Common myeloid progenitor, CD34-positive (primary cell): ENCODE results near the gene CNOT6L.

Experiments used
- CTCF ChIA-PET: fragments of 350-600 bp; sonication (Branson Sonifier 250); formaldehyde crosslinking; loops from one replicate; lab custom pipeline; 2021; ENCODE audit warnings: antibody characterized with exemption; lab: Charles Lee
- POLR2A ChIA-PET: fragments of 350-600 bp; sonication (Branson Sonifier 250); formaldehyde crosslinking; loops from one replicate; lab custom pipeline; 2021; ENCODE audit warnings: antibody characterized with exemption; lab: Charles Lee
- DNase-seq, 3 donors: peaks; one replicate each; pipeline versions ENCODE4 v3.0.0 to v3.0.0-alpha.2; 2013
- H3K27ac ChIP-seq, 2 experiments: 1 replicate in 1 of 2; 2 replicates in 1 of 2; pipeline ENCODE4 v1.7.0; 2013; ENCODE audit warnings: inconsistent platforms in 2 of 2, low read length in 2 of 2, mild to moderate bottlenecking in 2 of 2, low read depth in 1 of 2, moderate library complexity in 1 of 2; ENCODE audit not compliant: severe bottlenecking in 2 of 2, insufficient read depth in 1 of 2, poor library complexity in 1 of 2
- H3K27me3 ChIP-seq, 5 experiments: replicated peaks in 2 of 5; 1 replicate in 3 of 5; 2 replicates in 2 of 5; pipeline versions ENCODE4 v1.6.1 to v1.7.0; 2013; ENCODE audit warnings: low read length in 4 of 5, mild to moderate bottlenecking in 2 of 5, moderate library complexity in 2 of 5, inconsistent platforms in 1 of 5; ENCODE audit not compliant: insufficient read depth in 5 of 5, control insufficient read depth in 4 of 5
- H3K36me3 ChIP-seq, 4 experiments: 1 replicate in 2 of 4; 2 replicates in 2 of 4; pipeline versions ENCODE4 v1.6.1 to v1.7.0; 2013; ENCODE audit warnings: low read length in 3 of 4, control low read depth in 1 of 4, mild to moderate bottlenecking in 1 of 4; ENCODE audit not compliant: control insufficient read depth in 4 of 4, insufficient read depth in 4 of 4
- H3K4me1 ChIP-seq, 4 experiments: 1 replicate in 3 of 4; 2 replicates in 1 of 4; pipeline versions ENCODE4 v1.6.1 to v1.7.1; 2013; ENCODE audit warnings: low read length in 3 of 4, mild to moderate bottlenecking in 3 of 4, control low read depth in 1 of 4, inconsistent platforms in 1 of 4, moderate library complexity in 1 of 4; ENCODE audit not compliant: control insufficient read depth in 4 of 4, insufficient read depth in 4 of 4; ENCODE audit errors: control extremely low read depth in 1 of 4
- H3K4me3 ChIP-seq, 7 experiments: 1 replicate in 4 of 7; 2 replicates in 3 of 7; pipeline versions ENCODE4 v1.5.1 to v1.7.0; 2013; ENCODE audit warnings: mild to moderate bottlenecking in 7 of 7, low read length in 6 of 7, moderate library complexity in 6 of 7, inconsistent platforms in 2 of 7, low read depth in 2 of 7, control low read depth in 1 of 7; ENCODE audit not compliant: insufficient read depth in 4 of 7, control insufficient read depth in 1 of 7; ENCODE audit errors: extremely low read depth in 1 of 7
- H3K9me3 ChIP-seq, 5 experiments: 1 replicate in 4 of 5; 2 replicates in 1 of 5; pipeline versions ENCODE4 v1.6.1 to v1.7.1; 2013; ENCODE audit warnings: low read length in 4 of 5, mild to moderate bottlenecking in 2 of 5, inconsistent platforms in 1 of 5, low read depth in 1 of 5, moderate library complexity in 1 of 5; ENCODE audit not compliant: control insufficient read depth in 4 of 5, insufficient read depth in 2 of 5; ENCODE audit errors: control extremely low read depth in 1 of 5
- WGBS: methylation state at CpG from one replicate; pipeline ENCODE4 v1.1.5; 2013; ENCODE audit not compliant: insufficient coverage; 5-methylcytosine and 5-hydroxymethylcytosine counted together

Gene CNOT6L

GRCh38 chr4:77800483-77801259, 18.5 kb downstream of the CNOT6L start:
- DNase-seq, result no peak
- ChIA-PET CTCF (interaction anchor here (0.6 to 1.7 kb wide), 9 partner anchors 9 to 58 kb away, joined by 3 to 5 read pairs (median 4); no protein-coding TSS in a partner anchor), POLR2A (no interaction called here)
- H3K4me3 ChIP-seq, result peak overlapping the region in 1 of 7 experiments; percentile 3
- H3K27ac ChIP-seq, result peak overlapping the region in 1 of 2 experiments; percentile 30
- 33% methylated on average over 1 of the region's 2 CpGs for WGBS
- peaks cover 0 to 6% (median 3%) of the 10 kb centered on the region in 5 experiments for H3K9me3 ChIP-seq
- H3K36me3 ChIP-seq, result peaks cover 0 to 14% (median 8%) of the 10 kb centered on the region in 4 experiments
- no peaks in the 10 kb centered on the region for H3K27me3 ChIP-seq
- peaks cover 4 to 26% (median 16%) of the 10 kb centered on the region in 4 experiments for H3K4me1 ChIP-seq

- Histone ChIP-seq H3K4me3 (no peak overlapping the region), H3K4me1 (peaks cover 4 to 21% (median 13%) of the 10 kb centered on the region in 4 experiments), H3K27ac (peak overlapping the region in 1 of 2 experiments; percentile 30), H3K9me3 (peaks cover 0 to 10% (median 8%) of the 10 kb centered on the region in 5 experiments), H3K36me3 (peaks cover 0 to 15% (median 10%) of the 10 kb centered on the region in 4 experiments), H3K27me3 (no peaks in the 10 kb centered on the region)
- ChIA-PET CTCF (interaction anchor here (0.6 to 1.7 kb wide), 9 partner anchors 8 to 58 kb away, joined by 3 to 5 read pairs (median 4); no protein-coding TSS in a partner anchor), POLR2A (interaction anchor here (1.3 kb wide), 1 partner anchor 20 kb away, joined by 3 read pairs; no protein-coding TSS in a partner anchor)
- no peak for DNase-seq
- WGBS, result 100% methylated on average over 2 of the region's 2 CpGs
These were observed 19.1 kb downstream of the CNOT6L start for GRCh38 chr4:77800077-77800476.

GRCh38 chr4:77798385-77798784, 20.8 kb downstream of the CNOT6L start:
- Histone ChIP-seq H3K36me3 (peaks cover 0 to 15% (median 10%) of the 10 kb centered on the region in 4 experiments), H3K4me3 (no peak overlapping the region), H3K9me3 (peaks cover 0 to 10% (median 8%) of the 10 kb centered on the region in 5 experiments), H3K4me1 (peaks cover 4 to 19% (median 12%) of the 10 kb centered on the region in 4 experiments), H3K27me3 (no peaks in the 10 kb centered on the region), H3K27ac (no peak overlapping the region)
- ChIA-PET POLR2A (no interaction called here), CTCF (interaction anchor here (0.9 kb wide), 1 partner anchor 12 kb away, joined by 4 read pairs; no protein-coding TSS in a partner anchor)
- 100% methylated on average over 3 of the region's 5 CpGs for WGBS
- no peak for DNase-seq

GRCh38 chr4:77797239-77797638, 21.9 kb downstream of the CNOT6L start:
- Histone ChIP-seq H3K27me3 (no peaks in the 10 kb centered on the region), H3K9me3 (peaks cover 0 to 10% (median 8%) of the 10 kb centered on the region in 5 experiments), H3K4me1 (peaks cover 4 to 17% (median 10%) of the 10 kb centered on the region in 4 experiments), H3K27ac (no peak overlapping the region), H3K36me3 (peaks cover 0 to 15% (median 10%) of the 10 kb centered on the region in 4 experiments), H3K4me3 (no peak overlapping the region)
- no peak for DNase-seq
- ChIA-PET POLR2A (no interaction called here), CTCF (no interaction called here)

- Histone ChIP-seq H3K4me3 (no peak overlapping the region), H3K36me3 (peaks cover 0 to 15% (median 11%) of the 10 kb centered on the region in 4 experiments), H3K27ac (no peak overlapping the region), H3K27me3 (no peaks in the 10 kb centered on the region), H3K9me3 (peaks cover 0 to 10% (median 8%) of the 10 kb centered on the region in 5 experiments), H3K4me1 (peaks cover 0 to 2% (median under 1%) of the 10 kb centered on the region in 4 experiments)
- peak in 1 of 3 donors; percentile 45 for DNase-seq
- WGBS, result no CpG with 5 or more reads among the region's 1 CpG
- POLR2A ChIA-PET, result no interaction called here
- CTCF ChIA-PET, result interaction anchor here (1.4 kb wide), 2 partner anchors 9 to 11 kb away, joined by 3 to 4 read pairs; no protein-coding TSS in a partner anchor
These were observed 23.8 kb downstream of the CNOT6L start for GRCh38 chr4:77795326-77795725.

DNA sequence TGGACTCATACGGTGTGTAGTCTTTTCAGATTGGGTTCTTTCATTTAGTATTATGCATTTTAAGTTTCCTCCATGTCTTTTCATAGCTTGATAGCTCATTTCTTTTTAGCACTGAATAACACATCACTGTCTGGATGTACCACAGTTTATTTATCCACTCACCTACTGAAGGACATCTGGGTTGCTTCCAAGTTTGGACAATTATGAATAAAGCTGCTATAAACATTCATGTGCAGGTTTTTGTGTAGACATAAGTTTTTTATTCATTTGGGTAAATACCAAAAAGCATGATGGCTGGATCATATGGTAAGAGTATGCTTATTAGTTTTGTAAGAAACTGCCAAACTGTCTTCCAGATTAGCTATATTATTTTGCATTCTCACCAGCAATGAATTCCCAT, 29.0 kb downstream of the CNOT6L start:
- Histone ChIP-seq H3K4me3 (no peak overlapping the region), H3K27ac (no peak overlapping the region), H3K36me3 (peaks cover 0 to 3% (median 0%) of the 10 kb centered on the region in 4 experiments), H3K4me1 (no peaks in the 10 kb centered on the region), H3K9me3 (peaks cover 0 to under 1% (median under 1%) of the 10 kb centered on the region in 5 experiments), H3K27me3 (no peaks in the 10 kb centered on the region)
- ChIA-PET CTCF (interaction anchor here (0.6 to 0.9 kb wide), 3 partner anchors 9 to 22 kb away, joined by 3 to 5 read pairs (median 4); no protein-coding TSS in a partner anchor), POLR2A (no interaction called here)
- no peak for DNase-seq
- no CpG with 5 or more reads among the region's 1 CpG for WGBS
